Hematopoietic multipotent progenitor cell treated with erythropoietin and hydrocortisone succinate and interleukin-3 and kit ligand, for 4 days (in vitro differentiated cells): ENCODE data around the gene CYTIP.

Experiments
- DNase-seq: peaks from one replicate; pipeline ENCODE4 v3.0.0-alpha.2; 2015

Gene CYTIP

GRCh38 chr2:157443795-157444640, at the start of gene CYTIP:
Gene CYTIP, minus strand, starts transcription at chr2:157444089. Its CDS starts 69 bp downstream, at chr2:157444020.
- peak; percentile 91 for DNase-seq

GRCh38 chr2:157492189-157492773, 48.4 kb upstream of the CYTIP start:
- DNase-seq = peak; percentile 88

- DNase-seq = peak; percentile 24
Observed at GRCh38 chr2:157489983-157490382, 46.1 kb upstream of the CYTIP start.

- DNase-seq = no peak
Observed at GRCh38 chr2:157488877-157489276, 45.0 kb upstream of the CYTIP start.

GRCh38 chr2:157487747-157488146, 43.9 kb upstream of the CYTIP start:
- DNase-seq = no peak

DNA sequence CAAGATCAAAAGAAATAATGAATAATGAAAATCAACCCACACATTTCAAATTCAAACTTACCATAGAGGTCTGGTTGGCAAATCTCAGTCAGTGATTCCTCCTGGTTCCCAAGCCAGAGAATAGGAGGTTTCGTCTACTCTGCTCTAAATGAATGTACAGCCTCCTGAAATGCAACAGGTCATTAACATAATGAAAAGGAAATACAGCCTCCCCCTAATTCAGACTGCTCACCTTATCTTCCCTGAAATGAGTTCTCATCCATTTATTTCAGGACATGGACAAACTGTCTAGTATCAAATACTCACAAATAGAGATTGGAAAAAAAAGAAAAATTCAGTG, 43.4 kb upstream of the CYTIP start:
- DNase-seq = no peak

GRCh38 chr2:157486596-157487270, 42.8 kb upstream of the CYTIP start:
- no peak for DNase-seq

DNA sequence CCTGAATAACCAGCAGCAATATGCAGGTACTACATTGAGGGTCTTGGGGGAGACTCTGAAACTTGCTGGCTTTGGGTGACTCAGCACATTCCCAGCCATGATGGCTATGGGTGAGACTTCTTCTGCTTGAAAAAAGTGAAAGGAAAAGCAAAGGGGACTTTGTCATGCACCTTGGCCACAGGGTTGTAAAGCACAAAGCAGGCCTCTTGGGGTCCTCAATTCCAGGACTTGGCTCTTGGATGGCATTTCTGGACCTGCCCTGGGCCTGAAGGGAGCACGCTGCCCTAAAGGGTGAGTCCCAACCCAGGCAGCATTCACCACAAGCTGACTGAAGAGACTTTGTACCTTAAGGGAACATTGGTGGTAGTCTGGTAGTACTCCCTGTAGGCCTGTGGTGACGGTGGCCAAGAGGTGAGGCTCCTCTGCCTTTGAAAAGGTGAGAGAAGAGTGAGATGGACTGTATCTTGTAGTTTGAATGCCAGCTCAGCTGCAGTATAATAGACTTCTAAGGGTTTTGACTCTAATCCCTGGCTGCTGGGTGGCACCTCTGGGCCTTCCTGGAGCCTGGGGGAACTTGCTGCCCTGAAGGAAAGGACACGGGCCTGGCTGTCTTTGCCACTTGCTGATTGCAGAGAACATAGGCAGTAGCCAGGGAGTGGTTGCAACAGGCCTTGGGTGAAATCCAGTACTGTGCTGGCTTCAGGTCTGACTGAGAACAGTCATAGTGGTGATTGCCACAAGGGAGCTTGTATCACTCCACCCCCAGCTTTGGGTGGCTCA, 36.5 kb upstream of the CYTIP start:
- DNase-seq = peak; percentile 18

GRCh38 chr2:157479081-157480027, 35.5 kb upstream of the CYTIP start:
- DNase-seq = no peak

GRCh38 chr2:157477919-157478318, 34.0 kb upstream of the CYTIP start:
- no peak for DNase-seq

GRCh38 chr2:157476953-157477709, 33.2 kb upstream of the CYTIP start:
- DNase-seq = no peak

GRCh38 chr2:157475722-157476390, 32.0 kb upstream of the CYTIP start:
- no peak for DNase-seq

DNA sequence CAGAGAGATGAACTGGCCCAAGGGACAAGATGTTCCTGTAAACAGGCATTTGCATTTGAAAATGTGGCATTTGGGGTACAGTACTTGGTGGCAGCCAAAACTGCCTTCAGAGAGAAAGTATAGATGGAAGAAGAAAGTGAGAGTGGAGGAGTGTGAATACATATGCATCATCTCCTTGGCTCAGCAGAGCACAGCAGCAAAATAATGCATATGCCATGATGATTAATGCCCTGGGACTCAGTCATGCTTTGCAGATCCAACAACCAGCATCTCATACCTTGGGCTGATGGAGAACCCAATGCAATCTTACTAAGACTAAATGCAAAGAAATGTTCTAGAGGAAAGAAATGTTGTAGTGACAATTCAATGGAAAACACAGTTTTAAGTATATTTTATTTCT, 29.7 kb upstream of the CYTIP start:
- no peak for DNase-seq

DNA sequence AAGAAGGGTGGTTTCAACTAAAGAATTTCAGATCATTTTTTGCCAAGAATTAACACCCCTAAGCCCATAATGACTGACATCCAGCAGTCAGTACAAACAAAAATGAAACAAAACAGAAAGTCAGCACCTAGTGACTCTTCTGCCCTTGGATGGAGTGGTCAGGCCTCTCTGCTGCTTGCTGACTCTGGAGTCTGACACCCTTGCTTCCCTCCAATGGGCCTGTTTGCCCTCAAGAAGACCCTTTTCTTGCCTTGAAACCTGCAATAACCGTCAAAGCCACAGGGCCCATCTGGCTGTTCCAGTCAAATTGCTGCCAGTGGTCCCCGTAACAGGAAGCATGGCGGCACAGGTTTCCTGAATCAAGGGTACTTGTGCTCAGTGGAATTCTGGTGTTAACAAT, 27.2 kb upstream of the CYTIP start:
- no peak for DNase-seq

GRCh38 chr2:157470321-157470720, 26.4 kb upstream of the CYTIP start:
- DNase-seq = peak; percentile 58

GRCh38 chr2:157469726-157470125, 25.8 kb upstream of the CYTIP start:
- no peak for DNase-seq

- peak; percentile 90 for DNase-seq
Observed at GRCh38 chr2:157468931-157469708, 25.2 kb upstream of the CYTIP start.

DNA sequence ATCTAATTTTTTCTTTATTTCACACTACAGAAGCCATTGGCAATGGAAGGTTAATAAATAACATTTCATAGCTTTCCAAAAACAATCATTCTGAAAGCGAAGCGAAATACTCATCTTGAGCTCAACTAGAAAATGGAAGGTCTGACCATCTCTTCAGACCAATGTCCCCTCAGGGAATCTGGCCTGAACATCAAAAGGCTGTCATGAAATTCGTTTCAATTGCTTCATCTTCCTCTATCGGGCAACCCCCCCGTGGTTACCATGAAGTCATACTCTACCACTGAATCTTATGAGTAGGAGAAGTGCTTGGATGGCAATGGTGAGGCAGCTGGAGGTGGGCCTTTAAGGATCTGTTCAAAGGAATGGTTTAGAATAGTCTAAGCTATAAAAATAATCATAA, 22.9 kb upstream of the CYTIP start:
- peak; percentile 40 for DNase-seq

DNA sequence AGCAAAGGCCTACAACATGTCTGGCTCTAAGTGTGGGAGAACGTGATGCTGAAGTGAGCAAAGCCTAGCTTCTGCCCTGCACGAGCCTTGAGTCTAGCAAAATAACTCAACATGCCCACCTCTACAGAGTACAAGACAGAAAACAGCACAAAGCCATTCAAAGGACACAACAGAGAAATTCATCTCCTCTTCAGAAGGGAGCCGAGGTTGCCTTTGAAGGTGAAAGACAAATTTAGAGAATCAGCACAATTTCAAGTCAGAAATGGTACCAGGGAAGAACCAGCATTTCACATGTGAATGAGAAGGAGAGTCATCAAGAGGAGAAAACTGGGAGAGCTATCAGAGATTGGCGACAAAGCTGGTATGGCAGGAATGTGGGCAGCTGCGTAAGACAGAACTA, 21.7 kb upstream of the CYTIP start:
- no peak for DNase-seq

DNA sequence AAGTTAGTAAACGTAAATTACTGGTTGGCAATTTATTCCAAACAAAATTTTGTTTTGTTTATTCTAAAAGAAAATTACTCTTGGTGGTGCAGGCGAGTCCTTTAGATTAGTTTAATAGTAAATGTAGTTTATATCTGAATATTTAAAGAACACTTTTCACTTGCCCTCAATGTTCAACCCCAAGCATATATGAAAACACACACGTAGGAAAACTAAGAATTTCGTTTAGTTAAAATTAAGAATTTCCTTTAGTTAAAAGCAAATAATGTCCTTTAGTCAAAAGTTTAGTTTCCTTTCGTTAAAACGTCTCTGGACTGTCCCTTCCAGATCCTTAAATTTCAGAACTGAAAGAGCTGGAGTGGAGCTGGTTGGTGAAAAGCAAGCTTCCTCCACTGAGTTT, 19.1 kb upstream of the CYTIP start:
- no peak for DNase-seq
